PFSK-1 (cell line): ENCODE results near the gene NOTCH4.

Experiments used
- POLR2AphosphoS5 ChIP-seq: IDR thresholded peaks from 2 replicates; pipeline ENCODE4 v1.6.1; 2012; ENCODE audit warnings: low read depth, mild to moderate bottlenecking, control low read depth, low read length, moderate library complexity
- SIN3A ChIP-seq: IDR thresholded peaks from 2 replicates; pipeline ENCODE4 v1.6.1; 2012; ENCODE audit warnings: mild to moderate bottlenecking, low read length, moderate library complexity, borderline replicate concordance; ENCODE audit not compliant: insufficient read depth

DNA sequence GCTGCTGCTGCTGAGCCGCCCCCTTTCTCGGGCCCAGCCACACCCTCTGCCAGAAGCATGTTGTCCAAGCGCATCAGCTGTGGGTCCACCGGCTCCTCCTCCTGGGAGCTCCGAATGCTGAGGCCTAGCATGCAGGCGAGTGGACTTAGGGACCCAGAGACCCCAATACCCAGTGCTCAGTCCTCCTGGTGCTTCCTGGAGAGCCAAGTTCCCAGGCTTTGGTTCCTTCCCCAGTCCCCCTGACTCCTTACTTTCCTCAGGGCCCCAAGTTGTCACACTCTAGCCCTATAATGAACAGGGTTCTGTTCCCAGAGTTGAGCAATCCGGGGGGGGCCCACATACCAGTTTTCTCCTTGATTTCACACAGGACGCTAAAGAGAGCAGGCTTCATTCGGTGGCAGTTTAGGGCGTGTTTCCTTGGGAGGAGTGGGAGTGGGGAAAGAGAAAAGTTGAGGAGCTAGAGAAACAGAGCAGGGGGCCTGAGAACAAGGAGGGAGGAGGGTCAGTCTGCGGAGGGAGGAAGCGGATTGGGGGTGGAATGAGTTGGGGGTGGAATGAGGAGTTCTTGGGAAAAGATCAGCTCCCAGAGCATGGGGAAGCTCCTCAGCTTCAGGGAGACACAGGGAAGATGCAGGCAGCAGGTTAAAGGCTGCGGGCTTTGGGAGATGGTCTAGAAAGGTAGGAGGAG is 35.3 kb downstream of the NOTCH4 start:
- no peak for TF ChIP-seq POLR2AphosphoS5
- no peak for TF ChIP-seq SIN3A
